Neutrophil (primary cell): Measurements from ENCODE around the gene EXOC4.

Experiments
- H3K27ac ChIP-seq: fragments of 200-600 bp; sonication (generic); 2 replicates; pipeline ENCODE4 v1.5.1; 2016; ENCODE audit warnings: mild to moderate bottlenecking, moderate library complexity
- H3K27me3 ChIP-seq: fragments of 200-600 bp; sonication (generic); 2 replicates; pipeline ENCODE4 v1.6.0; 2016; ENCODE audit warnings: mild to moderate bottlenecking
- H3K36me3 ChIP-seq: fragments of 200-600 bp; sonication (generic); 2 replicates; pipeline ENCODE4 v1.5.1; 2017
- H3K4me1 ChIP-seq, 2 experiments: fragments of 200-600 bp in 1 of 2; sonication (generic) in 1 of 2; 1 replicate in 1 of 2; 2 replicates in 1 of 2; pipeline versions ENCODE4 v1.5.1 to v1.6.1; 2013 to 2016; ENCODE audit warnings: low read depth in 1 of 2, low read length in 1 of 2, mild to moderate bottlenecking in 1 of 2, moderate library complexity in 1 of 2; ENCODE audit not compliant: control insufficient read depth in 1 of 2, insufficient read depth in 1 of 2
- H3K4me3 ChIP-seq, 2 experiments: fragments of 200-600 bp in 1 of 2; sonication (generic) in 1 of 2; 1 replicate in 1 of 2; 2 replicates in 1 of 2; pipeline ENCODE4 v1.5.1; 2013 to 2016; ENCODE audit warnings: low read depth in 1 of 2, low read length in 1 of 2, mild to moderate bottlenecking in 1 of 2, moderate library complexity in 1 of 2
- H3K9me3 ChIP-seq: fragments of 200-600 bp; sonication (generic); 2 replicates; pipeline ENCODE4 v1.5.1; 2016
- TF ChIP-seq, protein P1 (sequence below): fragments of 200-600 bp; sonication (generic); IDR thresholded peaks from 2 replicates; pipeline ENCODE4 v1.5.1; 2016; ENCODE audit warnings: antibody characterized with exemption

The EXOC4 gene

DNA sequence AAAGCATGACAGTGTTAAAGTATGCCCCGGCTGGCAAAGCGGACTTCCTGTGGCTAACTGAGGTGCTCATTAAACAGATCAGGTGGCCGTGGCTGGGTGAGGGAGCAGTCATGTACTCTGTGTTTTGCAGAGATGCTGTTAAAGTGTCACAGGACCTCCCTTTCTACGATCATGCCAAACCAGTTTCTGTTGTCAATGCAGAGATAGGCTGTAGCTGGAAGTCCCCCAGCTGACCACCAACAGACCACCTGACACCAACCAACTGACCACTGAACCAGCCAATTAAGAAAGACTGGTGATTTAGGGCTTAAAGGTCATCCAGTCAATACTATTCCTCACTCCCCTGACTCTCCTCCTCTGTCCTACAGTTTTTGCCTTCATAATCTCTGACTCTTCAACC is 443.2 kb downstream of the EXOC4 start:
- peaks cover 19 to 29% of the 10 kb centered on the region in 2 experiments for H3K4me1 ChIP-seq
- no peak overlapping the region for H3K27ac ChIP-seq

DNA sequence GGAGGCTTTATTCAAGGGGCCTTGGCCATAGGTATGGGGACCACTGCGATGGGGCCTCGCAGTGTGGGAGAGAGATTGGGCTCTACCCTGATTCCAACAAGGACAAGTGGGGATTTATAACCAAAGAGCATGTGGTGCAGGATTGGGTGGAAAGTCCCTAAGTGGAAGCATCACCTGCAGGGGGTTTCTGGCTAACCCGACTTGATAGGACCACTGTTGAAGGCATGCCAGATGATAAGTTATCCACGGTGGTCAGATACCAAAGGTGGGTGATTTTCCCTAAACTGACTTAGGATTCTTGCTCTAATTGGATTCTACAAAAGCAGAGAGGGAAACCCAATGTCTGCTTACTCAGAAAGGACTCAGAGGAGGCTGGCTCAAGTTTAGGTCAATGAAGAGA is 444.7 kb downstream of the EXOC4 start:
- Histone ChIP-seq H3K4me1 (peaks cover 19 to 29% of the 10 kb centered on the region in 2 experiments), H3K36me3 (no peaks in the 10 kb centered on the region), H3K9me3 (no peaks in the 10 kb centered on the region), H3K4me3 (no peak overlapping the region), H3K27ac (no peak overlapping the region), H3K27me3 (no peaks in the 10 kb centered on the region)
- TF ChIP-seq, protein P1, sequence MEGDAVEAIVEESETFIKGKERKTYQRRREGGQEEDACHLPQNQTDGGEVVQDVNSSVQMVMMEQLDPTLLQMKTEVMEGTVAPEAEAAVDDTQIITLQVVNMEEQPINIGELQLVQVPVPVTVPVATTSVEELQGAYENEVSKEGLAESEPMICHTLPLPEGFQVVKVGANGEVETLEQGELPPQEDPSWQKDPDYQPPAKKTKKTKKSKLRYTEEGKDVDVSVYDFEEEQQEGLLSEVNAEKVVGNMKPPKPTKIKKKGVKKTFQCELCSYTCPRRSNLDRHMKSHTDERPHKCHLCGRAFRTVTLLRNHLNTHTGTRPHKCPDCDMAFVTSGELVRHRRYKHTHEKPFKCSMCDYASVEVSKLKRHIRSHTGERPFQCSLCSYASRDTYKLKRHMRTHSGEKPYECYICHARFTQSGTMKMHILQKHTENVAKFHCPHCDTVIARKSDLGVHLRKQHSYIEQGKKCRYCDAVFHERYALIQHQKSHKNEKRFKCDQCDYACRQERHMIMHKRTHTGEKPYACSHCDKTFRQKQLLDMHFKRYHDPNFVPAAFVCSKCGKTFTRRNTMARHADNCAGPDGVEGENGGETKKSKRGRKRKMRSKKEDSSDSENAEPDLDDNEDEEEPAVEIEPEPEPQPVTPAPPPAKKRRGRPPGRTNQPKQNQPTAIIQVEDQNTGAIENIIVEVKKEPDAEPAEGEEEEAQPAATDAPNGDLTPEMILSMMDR: no peak

More for the DNA sequence above, 443.2 kb downstream of the EXOC4 start:
- Histone ChIP-seq H3K36me3 (no peaks in the 10 kb centered on the region), H3K27me3 (no peaks in the 10 kb centered on the region), H3K9me3 (no peaks in the 10 kb centered on the region), H3K4me3 (no peak overlapping the region)
- TF ChIP-seq, protein P1: no peak

DNA sequence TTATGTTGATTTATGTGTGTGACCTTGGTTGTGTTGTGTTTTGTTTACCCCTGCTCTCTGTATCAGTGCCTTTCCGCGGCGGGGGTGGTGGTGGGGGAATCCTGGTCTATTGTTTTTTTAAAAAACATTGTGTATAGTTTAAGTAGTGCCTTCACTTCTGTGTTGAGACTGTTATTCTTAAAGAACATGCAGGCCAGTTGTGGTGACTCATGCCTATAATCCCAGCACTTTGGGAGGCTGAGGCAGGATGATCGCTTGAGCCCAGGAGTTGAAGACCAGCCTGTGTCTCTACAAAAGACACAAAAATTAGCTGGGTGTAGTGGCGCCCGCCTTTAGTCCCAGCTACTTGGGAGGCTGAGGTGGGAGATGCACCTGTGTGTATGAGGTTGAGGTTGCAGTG is 445.2 kb downstream of the EXOC4 start:
- Histone ChIP-seq H3K4me3 (no peak overlapping the region), H3K9me3 (no peaks in the 10 kb centered on the region), H3K27ac (no peak overlapping the region), H3K36me3 (no peaks in the 10 kb centered on the region), H3K4me1 (peaks cover 19 to 29% of the 10 kb centered on the region in 2 experiments), H3K27me3 (no peaks in the 10 kb centered on the region)
- TF ChIP-seq, protein P1: no peak

DNA sequence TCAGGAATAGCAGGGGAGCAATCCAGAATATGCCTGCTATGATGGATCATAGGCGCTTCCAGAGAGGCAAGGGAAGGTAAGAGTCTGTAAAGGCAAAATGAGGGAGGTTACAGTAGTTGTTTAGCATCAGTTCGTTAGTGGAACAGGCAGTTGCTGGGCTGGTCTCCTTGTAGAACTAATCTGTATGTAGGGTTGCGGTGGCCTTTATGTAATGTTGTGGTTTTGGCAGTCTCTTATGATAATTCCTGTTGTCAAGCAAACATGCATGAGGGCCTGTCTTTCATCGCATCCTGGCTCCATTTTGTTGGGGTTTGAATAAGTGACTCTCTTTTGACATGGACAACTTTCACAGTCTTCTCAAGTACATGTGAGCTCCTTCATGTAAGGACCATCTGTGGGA is 446.5 kb downstream of the EXOC4 start:
- H3K27me3 ChIP-seq: no peaks in the 10 kb centered on the region
- H3K4me3 ChIP-seq: no peak overlapping the region
- TF ChIP-seq, protein P1: no peak

DNA sequence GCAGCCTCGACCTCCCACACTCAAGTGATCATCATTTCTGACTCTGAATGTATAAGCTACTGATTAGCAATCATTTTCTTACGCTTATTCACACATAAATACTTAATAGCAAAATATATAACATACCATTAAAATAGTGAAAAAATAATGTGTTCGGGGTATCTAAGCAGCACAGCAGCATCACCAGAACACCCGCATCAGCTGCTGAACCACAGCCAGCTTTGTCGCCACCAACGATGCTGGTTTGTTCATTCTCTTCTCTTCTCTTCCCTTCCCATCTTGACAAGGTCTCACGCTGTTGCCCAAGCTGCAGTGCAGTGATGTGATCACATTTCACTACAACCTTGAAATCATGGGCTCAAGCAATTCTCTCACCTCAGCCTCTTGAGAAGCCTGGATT is 449.2 kb downstream of the EXOC4 start:
- H3K27me3 ChIP-seq: no peaks in the 10 kb centered on the region
- no peak overlapping the region for H3K4me3 ChIP-seq
- no peaks in the 10 kb centered on the region for H3K9me3 ChIP-seq
- no peaks in the 10 kb centered on the region for H3K36me3 ChIP-seq
- peaks cover 6 to 11% of the 10 kb centered on the region in 2 experiments for H3K4me1 ChIP-seq
- TF ChIP-seq, protein P1: no peak
- no peak overlapping the region for H3K27ac ChIP-seq

More for the DNA sequence above, 446.5 kb downstream of the EXOC4 start:
- Histone ChIP-seq H3K36me3 (no peaks in the 10 kb centered on the region), H3K27ac (no peak overlapping the region), H3K9me3 (no peaks in the 10 kb centered on the region), H3K4me1 (peaks cover 11 to 18% of the 10 kb centered on the region in 2 experiments)

DNA sequence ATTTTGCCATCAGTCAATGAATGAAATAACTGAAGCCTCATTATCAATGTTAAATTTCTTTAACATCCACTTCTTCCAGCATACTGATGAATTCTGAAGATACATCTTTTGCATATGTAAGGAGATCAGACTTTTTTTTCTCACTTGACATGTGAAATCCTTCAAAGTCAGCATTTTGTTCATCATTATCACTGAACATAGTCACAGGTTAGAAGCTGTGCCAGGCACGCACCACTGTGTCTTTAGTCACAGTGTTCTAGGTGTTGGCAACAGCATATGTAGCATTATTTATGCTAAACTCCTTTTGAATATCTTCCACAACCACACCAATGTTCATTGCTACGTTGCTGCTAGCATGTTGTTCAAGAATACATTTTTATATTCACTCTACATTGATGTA is 450.1 kb downstream of the EXOC4 start:
- Histone ChIP-seq H3K9me3 (no peaks in the 10 kb centered on the region), H3K4me3 (no peak overlapping the region), H3K27ac (no peak overlapping the region), H3K36me3 (no peaks in the 10 kb centered on the region), H3K27me3 (no peaks in the 10 kb centered on the region), H3K4me1 (peaks cover 6 to 11% of the 10 kb centered on the region in 2 experiments)
- TF ChIP-seq, protein P1: no peak
